Measurements from ENCODE around the gene EGLN1.

DNA sequence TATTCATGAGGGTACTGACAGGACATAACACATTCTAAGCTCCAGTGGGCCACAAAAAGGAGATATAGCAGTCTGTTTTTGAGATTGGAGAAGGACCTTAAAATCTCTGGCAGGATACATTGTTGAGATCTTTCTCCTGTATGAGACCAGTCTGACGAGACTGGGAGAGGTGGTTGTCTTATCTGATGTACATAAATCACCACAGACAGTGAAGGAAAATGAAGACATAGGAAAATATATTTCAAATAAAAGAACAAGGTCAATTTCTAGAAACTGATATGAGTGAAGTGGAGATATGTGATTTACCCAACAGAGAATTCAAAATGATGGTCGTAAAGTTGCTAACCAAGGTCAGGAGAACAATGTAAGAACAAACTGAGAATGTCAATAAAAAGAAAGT, 21.3 kb upstream of the EGLN1 start:
- no peak for TF ChIP-seq GATA2 (IDR thresholded peaks at IDR 0.05; ENCODE audit: low read depth, low read length)
- TF ChIP-seq GATA3 (IDR thresholded peaks at IDR 0.05; ENCODE audit: low read depth, low read length): no peak

Measured in SH-SY5Y (cell line).